ENCODE measurements around the gene COA4. TPM values are rescaled to one million over a fixed set of nuclear protein-coding genes. Genes with fewer than 3 reads are reported as not detected.
A peak's percentile ranks its signal among the peaks of the same experiment; 100 is the strongest.

Gene COA4
- total and polyA plus RNA-seq, 4 donors, result 37.6 to 94.2 (median 76.2) TPM

DNA sequence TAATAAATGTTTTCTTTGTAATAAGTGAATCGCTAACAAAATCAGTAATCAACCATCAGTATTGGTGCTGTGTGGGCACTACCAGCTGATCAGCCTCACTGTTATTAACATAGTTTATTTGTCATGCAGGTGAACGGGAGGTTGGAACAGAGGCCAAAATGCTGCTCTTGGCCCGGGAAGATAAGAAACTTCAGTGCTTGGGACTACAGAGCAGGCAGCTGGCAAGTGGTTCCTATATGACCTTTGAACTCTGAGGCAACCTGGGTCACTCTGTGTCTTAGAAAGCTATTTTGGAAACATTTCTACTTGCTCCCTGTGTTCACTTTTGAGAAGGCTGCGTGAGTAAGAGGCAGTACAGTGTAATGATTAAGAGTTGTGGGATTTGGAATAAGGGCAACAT lies 37.6 kb upstream of the COA4 start:
- Histone ChIP-seq H3K36me3 (ENCODE audit: control insufficient read depth in 4 of 4, insufficient read depth in 3 of 4, low read depth in 1 of 4, low read length in 3 of 4) (peaks cover 4 to 54% (median 33%) of the 10 kb centered on the region in 4 donors), H3K4me1 (ENCODE audit: control insufficient read depth in 4 of 4, insufficient read depth in 4 of 4, low read length in 3 of 4) (peaks cover 0 to 6% (median 2%) of the 10 kb centered on the region in 4 donors), H3K27me3 (ENCODE audit: control insufficient read depth in 4 of 4, insufficient read depth in 4 of 4, low read length in 3 of 4) (no peaks in the 10 kb centered on the region), H3K4me3 (ENCODE audit: low read depth in 1 of 3, low read length in 3 of 3) (no peak overlapping the region), H3K9ac (ENCODE audit: low read depth in 1 of 2, low read length in 2 of 2) (no peak overlapping the region), H3K27ac (ENCODE audit: low read depth in 1 of 2, low read length in 2 of 2) (no peak overlapping the region), H3K9me3 (ENCODE audit: control insufficient read depth in 4 of 4, low read length in 3 of 4) (no peaks in the 10 kb centered on the region)
- 59% methylated on average over 4 of the region's 4 CpGs for WGBS
- TF ChIP-seq RXRA (IDR thresholded peaks at IDR 0.05) (peak in 1 of 2 donors; percentile 11), HNF4A (conservative IDR thresholded peaks at IDR 0.05) (peak; percentile 31 to 56), EGR1 (IDR thresholded peaks at IDR 0.05; ENCODE audit: low read depth in 2 of 2) (no peak)
- no peak for DNase-seq (ENCODE audit: low spot score)

DNA sequence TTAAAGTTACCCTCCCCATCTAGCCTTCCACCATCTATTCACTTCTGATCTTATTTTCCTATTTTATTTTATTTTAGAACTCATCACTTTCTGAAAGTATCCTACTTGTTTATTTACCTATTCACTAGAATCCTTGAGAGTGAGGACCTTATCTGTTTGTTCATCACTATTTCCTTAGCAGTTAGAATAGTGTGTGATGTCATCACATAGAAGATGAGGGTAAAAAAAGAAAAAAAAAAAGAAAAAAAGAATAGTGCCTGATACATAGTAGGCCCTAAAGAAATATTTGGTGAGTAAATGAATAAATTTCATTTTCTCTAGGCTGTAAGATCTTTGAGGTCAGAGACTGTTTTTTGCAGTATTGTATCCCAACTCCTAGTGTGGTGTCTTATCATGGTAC lies 36.8 kb upstream of the COA4 start:
- Histone ChIP-seq H3K27ac (ENCODE audit: low read depth in 1 of 2, low read length in 2 of 2) (no peak overlapping the region), H3K36me3 (ENCODE audit: control insufficient read depth in 4 of 4, insufficient read depth in 3 of 4, low read depth in 1 of 4, low read length in 3 of 4) (peaks cover 4 to 46% (median 28%) of the 10 kb centered on the region in 4 donors), H3K4me1 (ENCODE audit: control insufficient read depth in 4 of 4, insufficient read depth in 4 of 4, low read length in 3 of 4) (peaks cover 0 to 6% (median 2%) of the 10 kb centered on the region in 4 donors), H3K27me3 (ENCODE audit: control insufficient read depth in 4 of 4, insufficient read depth in 4 of 4, low read length in 3 of 4) (no peaks in the 10 kb centered on the region), H3K9ac (ENCODE audit: low read depth in 1 of 2, low read length in 2 of 2) (no peak overlapping the region), H3K9me3 (ENCODE audit: control insufficient read depth in 4 of 4, low read length in 3 of 4) (no peaks in the 10 kb centered on the region), H3K4me3 (ENCODE audit: low read depth in 1 of 3, low read length in 3 of 3) (no peak overlapping the region)
- no peak for DNase-seq (ENCODE audit: low spot score)
- TF ChIP-seq SP1 (IDR thresholded peaks at IDR 0.05), result no peak
- no peak for TF ChIP-seq FOXA2 (IDR thresholded peaks at IDR 0.05)
- TF ChIP-seq, protein P1, sequence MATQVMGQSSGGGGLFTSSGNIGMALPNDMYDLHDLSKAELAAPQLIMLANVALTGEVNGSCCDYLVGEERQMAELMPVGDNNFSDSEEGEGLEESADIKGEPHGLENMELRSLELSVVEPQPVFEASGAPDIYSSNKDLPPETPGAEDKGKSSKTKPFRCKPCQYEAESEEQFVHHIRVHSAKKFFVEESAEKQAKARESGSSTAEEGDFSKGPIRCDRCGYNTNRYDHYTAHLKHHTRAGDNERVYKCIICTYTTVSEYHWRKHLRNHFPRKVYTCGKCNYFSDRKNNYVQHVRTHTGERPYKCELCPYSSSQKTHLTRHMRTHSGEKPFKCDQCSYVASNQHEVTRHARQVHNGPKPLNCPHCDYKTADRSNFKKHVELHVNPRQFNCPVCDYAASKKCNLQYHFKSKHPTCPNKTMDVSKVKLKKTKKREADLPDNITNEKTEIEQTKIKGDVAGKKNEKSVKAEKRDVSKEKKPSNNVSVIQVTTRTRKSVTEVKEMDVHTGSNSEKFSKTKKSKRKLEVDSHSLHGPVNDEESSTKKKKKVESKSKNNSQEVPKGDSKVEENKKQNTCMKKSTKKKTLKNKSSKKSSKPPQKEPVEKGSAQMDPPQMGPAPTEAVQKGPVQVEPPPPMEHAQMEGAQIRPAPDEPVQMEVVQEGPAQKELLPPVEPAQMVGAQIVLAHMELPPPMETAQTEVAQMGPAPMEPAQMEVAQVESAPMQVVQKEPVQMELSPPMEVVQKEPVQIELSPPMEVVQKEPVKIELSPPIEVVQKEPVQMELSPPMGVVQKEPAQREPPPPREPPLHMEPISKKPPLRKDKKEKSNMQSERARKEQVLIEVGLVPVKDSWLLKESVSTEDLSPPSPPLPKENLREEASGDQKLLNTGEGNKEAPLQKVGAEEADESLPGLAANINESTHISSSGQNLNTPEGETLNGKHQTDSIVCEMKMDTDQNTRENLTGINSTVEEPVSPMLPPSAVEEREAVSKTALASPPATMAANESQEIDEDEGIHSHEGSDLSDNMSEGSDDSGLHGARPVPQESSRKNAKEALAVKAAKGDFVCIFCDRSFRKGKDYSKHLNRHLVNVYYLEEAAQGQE (IDR thresholded peaks at IDR 0.05), result no peak
- TF ChIP-seq GABPA (IDR thresholded peaks at IDR 0.05 in 1 of 2, conservative IDR thresholded peaks at IDR 0.05 in 1 of 2), result no peak
- TF ChIP-seq NR2F2 (IDR thresholded peaks at IDR 0.05), result no peak
- TF ChIP-seq HNF4G (IDR thresholded peaks at IDR 0.05), result no peak
- TF ChIP-seq RXRA (IDR thresholded peaks at IDR 0.05), result no peak
- no peak for TF ChIP-seq YY1 (IDR thresholded peaks at IDR 0.05)
- no peak for TF ChIP-seq JUND (IDR thresholded peaks at IDR 0.05)
- TF ChIP-seq TAF1 (conservative IDR thresholded peaks at IDR 0.05), result no peak
- TF ChIP-seq, protein P2, sequence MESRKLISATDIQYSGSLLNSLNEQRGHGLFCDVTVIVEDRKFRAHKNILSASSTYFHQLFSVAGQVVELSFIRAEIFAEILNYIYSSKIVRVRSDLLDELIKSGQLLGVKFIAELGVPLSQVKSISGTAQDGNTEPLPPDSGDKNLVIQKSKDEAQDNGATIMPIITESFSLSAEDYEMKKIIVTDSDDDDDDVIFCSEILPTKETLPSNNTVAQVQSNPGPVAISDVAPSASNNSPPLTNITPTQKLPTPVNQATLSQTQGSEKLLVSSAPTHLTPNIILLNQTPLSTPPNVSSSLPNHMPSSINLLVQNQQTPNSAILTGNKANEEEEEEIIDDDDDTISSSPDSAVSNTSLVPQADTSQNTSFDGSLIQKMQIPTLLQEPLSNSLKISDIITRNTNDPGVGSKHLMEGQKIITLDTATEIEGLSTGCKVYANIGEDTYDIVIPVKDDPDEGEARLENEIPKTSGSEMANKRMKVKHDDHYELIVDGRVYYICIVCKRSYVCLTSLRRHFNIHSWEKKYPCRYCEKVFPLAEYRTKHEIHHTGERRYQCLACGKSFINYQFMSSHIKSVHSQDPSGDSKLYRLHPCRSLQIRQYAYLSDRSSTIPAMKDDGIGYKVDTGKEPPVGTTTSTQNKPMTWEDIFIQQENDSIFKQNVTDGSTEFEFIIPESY (IDR thresholded peaks at IDR 0.05), result no peak

DNA sequence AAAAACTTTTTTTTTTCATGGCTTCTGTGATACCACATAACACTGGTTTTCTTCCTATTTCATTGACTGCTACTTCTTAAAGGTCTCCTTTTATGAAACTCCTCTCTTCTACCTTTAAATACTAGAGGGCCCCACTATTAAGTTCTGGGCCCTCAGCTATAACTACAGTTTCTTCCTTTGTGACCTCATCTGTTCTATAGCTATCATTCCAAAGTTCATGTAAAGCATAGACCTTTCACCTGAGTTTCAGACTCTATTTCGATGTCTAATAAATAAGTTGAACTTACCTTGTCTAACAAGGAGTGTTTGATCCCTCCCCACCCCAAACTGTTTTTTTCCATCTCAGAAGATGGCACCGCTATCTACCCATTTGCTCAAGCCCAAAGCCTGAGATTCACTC lies 35.4 kb upstream of the COA4 start:
- Histone ChIP-seq H3K27me3 (ENCODE audit: control insufficient read depth in 4 of 4, insufficient read depth in 4 of 4, low read length in 3 of 4) (no peaks in the 10 kb centered on the region), H3K27ac (ENCODE audit: low read depth in 1 of 2, low read length in 2 of 2) (no peak overlapping the region), H3K36me3 (ENCODE audit: control insufficient read depth in 4 of 4, insufficient read depth in 3 of 4, low read depth in 1 of 4, low read length in 3 of 4) (peaks cover 4 to 39% (median 24%) of the 10 kb centered on the region in 4 donors), H3K4me3 (ENCODE audit: low read depth in 1 of 3, low read length in 3 of 3) (no peak overlapping the region), H3K9ac (ENCODE audit: low read depth in 1 of 2, low read length in 2 of 2) (no peak overlapping the region), H3K4me1 (ENCODE audit: control insufficient read depth in 4 of 4, insufficient read depth in 4 of 4, low read length in 3 of 4) (peaks cover 0 to 6% (median 2%) of the 10 kb centered on the region in 4 donors), H3K9me3 (ENCODE audit: control insufficient read depth in 4 of 4, low read length in 3 of 4) (no peaks in the 10 kb centered on the region)
- TF ChIP-seq, protein P3, sequence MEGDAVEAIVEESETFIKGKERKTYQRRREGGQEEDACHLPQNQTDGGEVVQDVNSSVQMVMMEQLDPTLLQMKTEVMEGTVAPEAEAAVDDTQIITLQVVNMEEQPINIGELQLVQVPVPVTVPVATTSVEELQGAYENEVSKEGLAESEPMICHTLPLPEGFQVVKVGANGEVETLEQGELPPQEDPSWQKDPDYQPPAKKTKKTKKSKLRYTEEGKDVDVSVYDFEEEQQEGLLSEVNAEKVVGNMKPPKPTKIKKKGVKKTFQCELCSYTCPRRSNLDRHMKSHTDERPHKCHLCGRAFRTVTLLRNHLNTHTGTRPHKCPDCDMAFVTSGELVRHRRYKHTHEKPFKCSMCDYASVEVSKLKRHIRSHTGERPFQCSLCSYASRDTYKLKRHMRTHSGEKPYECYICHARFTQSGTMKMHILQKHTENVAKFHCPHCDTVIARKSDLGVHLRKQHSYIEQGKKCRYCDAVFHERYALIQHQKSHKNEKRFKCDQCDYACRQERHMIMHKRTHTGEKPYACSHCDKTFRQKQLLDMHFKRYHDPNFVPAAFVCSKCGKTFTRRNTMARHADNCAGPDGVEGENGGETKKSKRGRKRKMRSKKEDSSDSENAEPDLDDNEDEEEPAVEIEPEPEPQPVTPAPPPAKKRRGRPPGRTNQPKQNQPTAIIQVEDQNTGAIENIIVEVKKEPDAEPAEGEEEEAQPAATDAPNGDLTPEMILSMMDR (IDR thresholded peaks at IDR 0.05; ENCODE audit: low read depth, low read length, missing input control), result no peak
- no peak for TF ChIP-seq SP1 (IDR thresholded peaks at IDR 0.05)
- 95% methylated on average over 2 of the region's 2 CpGs for WGBS
- DNase-seq (ENCODE audit: low spot score), result no peak
